C1 segment of cervical spinal cord (tissue), 14 donors: ENCODE results near the gene CEACAM1.
A peak's percentile ranks its signal among the peaks of the same experiment; 100 is the strongest.
"Not testable (repeated sequence)": the region's sequence is repeated elsewhere in the genome, so short reads cannot be mapped to it uniquely, and the experiment has no call there.

Experiments used
- DNase-seq, 14 donors: peaks; one replicate each; lab custom pipeline; 2025; lab: John Stamatoyannopoulos, UW

Gene CEACAM1

GRCh38 chr19:42477117-42477516, 51.2 kb downstream of the CEACAM1 start:
- no peak for DNase-seq

DNA sequence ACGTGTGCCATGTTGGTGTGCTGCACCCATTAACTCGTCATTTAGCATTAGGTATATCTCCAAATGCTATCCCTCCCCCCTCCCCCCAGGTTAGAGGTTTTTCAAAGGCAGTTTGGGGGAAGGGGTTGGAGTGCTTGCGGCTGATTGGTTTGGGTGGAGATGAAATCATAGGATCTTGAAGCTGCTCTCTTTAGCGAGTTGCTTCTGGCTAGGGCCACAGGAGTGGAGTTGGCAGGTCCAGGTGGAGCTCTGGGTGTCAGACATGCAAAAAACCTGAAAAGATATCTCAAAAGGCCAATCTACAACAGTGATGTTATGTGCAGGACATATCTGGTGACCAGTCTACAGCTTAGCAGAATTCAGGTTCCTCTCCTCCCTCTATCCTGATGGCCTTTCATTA, 52.9 kb downstream of the CEACAM1 start:
- no peak for DNase-seq

- DNase-seq, result no peak
Measured at GRCh38 chr19:42474743-42475142, 53.5 kb downstream of the CEACAM1 start.

DNA sequence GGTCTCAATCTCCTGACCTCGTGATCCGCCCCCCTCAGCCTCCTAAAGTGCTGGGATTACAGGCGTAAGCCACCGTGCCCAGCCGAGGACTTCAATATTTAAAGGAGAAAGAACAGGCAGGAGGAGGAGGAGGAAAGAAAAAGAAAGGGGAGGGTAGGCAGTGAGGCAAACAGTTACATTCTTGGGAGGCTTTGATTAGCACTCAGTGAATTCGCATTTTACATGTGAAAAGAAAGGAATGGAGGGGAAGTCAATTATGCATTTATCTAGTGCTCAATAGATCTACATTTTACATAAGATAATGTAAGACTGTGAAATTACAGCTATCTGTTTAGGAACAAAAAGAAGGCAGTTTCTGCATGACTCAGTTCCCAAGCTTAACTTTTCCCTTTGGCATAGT, 54.6 kb downstream of the CEACAM1 start:
- DNase-seq, result no peak

DNA sequence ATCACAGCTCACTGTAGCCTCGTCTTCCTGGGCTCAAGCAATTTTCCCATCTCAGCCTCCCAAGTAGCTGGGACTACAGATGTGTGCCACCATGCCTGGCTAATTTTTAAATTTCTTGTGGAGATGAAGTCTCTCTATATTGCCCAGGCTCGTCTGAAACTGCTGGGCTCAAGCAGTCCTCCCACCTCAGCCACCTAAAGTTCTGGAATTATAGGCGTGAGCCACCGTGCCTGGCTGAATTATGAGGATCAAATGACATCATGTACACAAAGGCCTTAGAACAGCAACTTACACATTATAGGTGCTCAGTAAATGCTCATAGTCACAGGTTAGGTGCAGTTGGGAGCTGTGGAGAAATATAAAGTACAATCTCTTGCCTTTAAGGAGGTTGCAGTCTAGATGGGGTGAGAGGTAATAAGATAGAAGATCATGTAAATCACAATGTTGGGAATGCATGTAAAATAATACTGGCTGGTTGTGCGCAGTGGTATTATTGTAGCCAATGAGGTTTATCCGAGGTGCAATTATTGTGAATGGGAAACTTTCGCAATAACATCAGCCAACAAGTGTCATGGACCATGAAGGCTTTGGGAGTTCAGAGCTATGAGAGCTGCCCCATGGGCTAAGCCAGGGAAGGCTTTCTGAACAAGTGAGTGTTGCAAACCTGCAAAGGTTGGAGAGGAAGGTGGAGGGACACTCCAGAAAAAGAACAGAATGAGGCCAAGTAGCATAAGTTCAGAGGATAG, 55.7 kb downstream of the CEACAM1 start:
- DNase-seq, result no peak

- DNase-seq, result no peak
Measured at GRCh38 chr19:42471554-42472249, 56.6 kb downstream of the CEACAM1 start.

GRCh38 chr19:42469311-42470235, 58.7 kb downstream of the CEACAM1 start:
- no peak for DNase-seq

- DNase-seq, result no peak
Measured at GRCh38 chr19:42468273-42468796, 59.9 kb downstream of the CEACAM1 start.

DNA sequence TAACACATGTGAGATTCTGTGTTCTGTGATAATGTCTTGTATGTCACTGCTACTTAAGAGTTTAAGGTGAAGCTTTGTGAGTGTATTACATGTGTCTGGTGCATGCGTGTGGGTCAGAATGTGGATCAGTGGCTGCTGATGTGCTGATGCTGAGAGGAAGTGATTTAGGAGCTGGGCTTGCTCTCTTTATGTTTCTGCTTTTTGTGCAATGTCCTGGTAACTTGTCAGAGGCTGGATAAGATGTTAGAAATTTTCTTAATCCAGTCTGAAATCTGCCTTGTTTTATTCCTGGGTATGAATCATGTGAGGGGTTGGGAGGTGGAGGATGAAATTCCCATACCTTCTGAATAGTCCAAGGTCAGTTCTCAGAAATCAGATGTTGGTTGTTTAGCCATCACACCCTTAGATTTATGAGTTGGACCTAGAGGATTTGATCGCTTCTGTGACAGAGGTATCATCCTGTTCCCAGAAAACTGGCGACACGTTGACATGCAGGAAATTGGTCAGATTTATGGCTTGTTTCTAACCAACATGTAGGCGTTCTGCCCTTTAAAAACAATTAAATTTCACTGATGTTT, 61.0 kb downstream of the CEACAM1 start:
- peak in 3 of 14 donors; percentile 8 to 13 (median 10) for DNase-seq

- no peak for DNase-seq
Measured at GRCh38 chr19:42466521-42467182, 61.6 kb downstream of the CEACAM1 start.

- peak in 2 of 14 donors; percentile 6 to 11 for DNase-seq
Measured at GRCh38 chr19:42465827-42466280, 62.4 kb downstream of the CEACAM1 start.

GRCh38 chr19:42461700-42462324, 66.5 kb downstream of the CEACAM1 start:
- DNase-seq, result peak in 11 of 14 donors; percentile 17 to 79 (median 63)

GRCh38 chr19:42461231-42461630, 67.0 kb downstream of the CEACAM1 start:
- not testable (repeated sequence) for DNase-seq

DNA sequence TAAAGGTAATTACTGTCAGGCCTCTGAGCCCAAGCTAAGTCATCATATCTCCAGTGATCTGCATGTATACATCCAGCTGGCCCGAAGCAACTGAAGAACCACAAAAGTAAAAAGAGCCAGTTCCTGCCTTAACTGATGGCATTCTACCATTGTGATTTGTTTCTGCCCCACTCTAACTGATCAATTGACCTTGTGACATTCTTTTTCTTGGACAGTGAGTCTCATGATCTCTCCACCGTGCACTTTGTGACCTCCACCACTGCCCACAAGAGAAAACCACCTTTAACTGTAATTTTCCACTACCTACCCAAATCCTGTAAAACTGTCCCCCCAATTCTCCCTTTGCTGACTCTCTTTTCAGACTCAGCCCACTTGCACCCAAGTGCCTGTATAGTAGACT, 68.4 kb downstream of the CEACAM1 start:
- DNase-seq, result no peak
